ENCODE measurements around the gene PTPRE. TPM values are rescaled to one million over a fixed set of nuclear protein-coding genes. Genes with fewer than 3 reads are reported as not detected.

Gene PTPRE
- total and polyA plus RNA-seq, 4 donors: 1.5 to 12.5 (median 3.7) TPM

- Histone ChIP-seq H3K4me1 (ENCODE audit: control insufficient read depth in 4 of 4, insufficient read depth in 4 of 4, low read length in 3 of 4) (peaks cover 7 to 20% (median 16%) of the 10 kb centered on the region in 4 donors), H3K9ac (ENCODE audit: low read depth in 1 of 2, low read length in 2 of 2) (no peak overlapping the region), H3K4me3 (ENCODE audit: low read depth in 1 of 3, low read length in 3 of 3) (no peak overlapping the region), H3K27ac (ENCODE audit: low read depth in 1 of 2, low read length in 2 of 2) (no peak overlapping the region), H3K36me3 (ENCODE audit: control insufficient read depth in 4 of 4, insufficient read depth in 3 of 4, low read depth in 1 of 4, low read length in 3 of 4) (no peaks in the 10 kb centered on the region), H3K27me3 (ENCODE audit: control insufficient read depth in 4 of 4, insufficient read depth in 4 of 4, low read length in 3 of 4) (no peaks in the 10 kb centered on the region), H3K9me3 (ENCODE audit: control insufficient read depth in 4 of 4, low read length in 3 of 4) (peaks cover 0 to 4% (median 2%) of the 10 kb centered on the region in 4 donors)
- no peak for TF ChIP-seq NR2F2 (IDR thresholded peaks at IDR 0.05)
- TF ChIP-seq GABPA (IDR thresholded peaks at IDR 0.05 in 1 of 2, conservative IDR thresholded peaks at IDR 0.05 in 1 of 2): no peak
- no peak for TF ChIP-seq CTCF (IDR thresholded peaks at IDR 0.05; ENCODE audit: low read depth, low read length, missing input control)
- TF ChIP-seq ZBTB33 (IDR thresholded peaks at IDR 0.05): no peak
- no peak for TF ChIP-seq HNF4A (conservative IDR thresholded peaks at IDR 0.05)
- TF ChIP-seq MAX (IDR thresholded peaks at IDR 0.05): no peak
- no peak for TF ChIP-seq FOXA1 (IDR thresholded peaks at IDR 0.05)
- no peak for TF ChIP-seq TAF1 (conservative IDR thresholded peaks at IDR 0.05)
- TF ChIP-seq SP1 (IDR thresholded peaks at IDR 0.05): no peak
- TF ChIP-seq FOXA2 (IDR thresholded peaks at IDR 0.05): no peak
- no peak for TF ChIP-seq JUND (IDR thresholded peaks at IDR 0.05)
- TF ChIP-seq HNF4G (IDR thresholded peaks at IDR 0.05): no peak
- TF ChIP-seq EGR1 (IDR thresholded peaks at IDR 0.05; ENCODE audit: low read depth in 2 of 2): no peak
- no peak for TF ChIP-seq REST (IDR thresholded peaks at IDR 0.05)
- no peak for TF ChIP-seq RXRA (IDR thresholded peaks at IDR 0.05)
- TF ChIP-seq RAD21 (IDR thresholded peaks at IDR 0.05): no peak
- no peak for TF ChIP-seq ATF3 (IDR thresholded peaks at IDR 0.05)
- no peak for TF ChIP-seq YY1 (IDR thresholded peaks at IDR 0.05)
- DNase-seq (ENCODE audit: low spot score): no peak
- WGBS: 74% methylated on average over 1 of the region's 1 CpG
Measured at GRCh38 chr10:127867805-127868204, 39.1 kb upstream of the PTPRE start.

Data from liver (tissue), 9 donors.